IMR-90 (cell line): ENCODE results near the gene LRRC75A. TPM values are rescaled to one million over a fixed set of nuclear protein-coding genes. Genes with fewer than 3 reads are reported as not detected.

Experiments
- ATAC-seq: fragments of 200-7000 bp; cut with Tn5 transposase; 2 replicates; pipeline ENCODE4 v1.9.1; 2020; ENCODE audit warnings: low read depth, mild to moderate bottlenecking, moderate library complexity
- BruUV-seq: library from RNA; stranded (reverse); fragments of 400-500 nt; replicated peaks from 2 replicates; lab custom pipeline; 2021; lab: Mats Ljungman, UMichigan
- CTCF ChIA-PET: fragments of 300-600 bp; formaldehyde crosslinking; extraction: SDS; loops from one replicate; lab custom pipeline; 2021; ENCODE audit warnings: antibody characterized with exemption; lab: Yijun Ruan, JAX
- POLR2A ChIA-PET: fragments of 300-600 bp; sonication (Branson Sonifier 250); formaldehyde crosslinking; loops from one replicate; lab custom pipeline; 2022; ENCODE audit warnings: antibody characterized with exemption; ENCODE audit not compliant: unreplicated experiment; lab: Charles Lee
- DNase-seq: peaks from one replicate; pipeline ENCODE4 v3.0.0; 2013
- H2AFZ ChIP-seq: replicated peaks from 2 replicates; pipeline ENCODE3; 2013; ENCODE audit warnings: low read length, mild to moderate bottlenecking; ENCODE audit not compliant: poor library complexity
- H2AK5ac ChIP-seq: 2 replicates; pipeline ENCODE4 v1.6.1; 2013; ENCODE audit warnings: low read depth, low read length, inconsistent platforms
- H2AK9ac ChIP-seq: replicated peaks from 2 replicates; pipeline ENCODE3; 2013; ENCODE audit warnings: mild to moderate bottlenecking, low read depth, low read length, moderate library complexity; ENCODE audit not compliant: poor library complexity
- H2BK120ac ChIP-seq: 2 replicates; pipeline ENCODE4 v1.6.1; 2013; ENCODE audit warnings: low read depth, low read length, inconsistent platforms
- H2BK15ac ChIP-seq: 3 replicates; pipeline ENCODE4 v1.6.1; 2013; ENCODE audit warnings: low read depth, low read length, inconsistent platforms
- H2BK20ac ChIP-seq: 2 replicates; pipeline ENCODE4 v1.6.1; 2013; ENCODE audit warnings: low read depth, mild to moderate bottlenecking, inconsistent platforms, low read length, moderate library complexity
- H2BK5ac ChIP-seq: 2 replicates; pipeline ENCODE4 v1.6.1; 2013; ENCODE audit warnings: mild to moderate bottlenecking, low read depth, low read length, inconsistent platforms; ENCODE audit not compliant: poor library complexity, severe bottlenecking
- H3K14ac ChIP-seq: replicated peaks from 2 replicates; pipeline ENCODE4 v1.6.1; 2013; ENCODE audit warnings: low read depth, low read length, inconsistent platforms
- H3K18ac ChIP-seq: 2 replicates; pipeline ENCODE4 v1.6.1; 2013; ENCODE audit warnings: low read depth, low read length, control low read depth
- H3K23ac ChIP-seq: 2 replicates; pipeline ENCODE4 v1.6.1; 2013; ENCODE audit warnings: low read depth, low read length, inconsistent platforms
- H3K27ac ChIP-seq: 2 replicates; pipeline ENCODE4 v1.5.1; 2013; ENCODE audit warnings: mild to moderate bottlenecking, control low read depth, low read length; ENCODE audit not compliant: insufficient read depth
- H3K27me3 ChIP-seq: 2 replicates; pipeline ENCODE4 v1.6.1; 2013; ENCODE audit warnings: low read length; ENCODE audit not compliant: control insufficient read depth, insufficient read depth
- H3K36me3 ChIP-seq: 2 replicates; pipeline ENCODE4 v1.6.1; 2013; ENCODE audit warnings: low read length, mixed read lengths; ENCODE audit not compliant: control insufficient read depth, insufficient read depth
- H3K4ac ChIP-seq: 2 replicates; pipeline ENCODE4 v1.6.1; 2013; ENCODE audit warnings: low read depth, low read length, inconsistent platforms
- H3K4me1 ChIP-seq: 2 replicates; pipeline ENCODE4 v1.6.1; 2013; ENCODE audit warnings: low read length, mixed read lengths; ENCODE audit not compliant: control insufficient read depth, insufficient read depth
- H3K4me2 ChIP-seq: 2 replicates; pipeline ENCODE4 v1.6.1; 2013; ENCODE audit warnings: low read depth, mild to moderate bottlenecking, control low read depth, low read length, moderate library complexity
- H3K4me3 ChIP-seq: 2 replicates; pipeline ENCODE4 v1.5.1; 2013; ENCODE audit warnings: low read depth, mild to moderate bottlenecking, control low read depth, low read length, moderate library complexity; ENCODE audit not compliant: insufficient read depth
- H3K56ac ChIP-seq: 2 replicates; pipeline ENCODE4 v1.6.1; 2013; ENCODE audit warnings: low read length, inconsistent platforms; ENCODE audit not compliant: insufficient read depth; ENCODE audit errors: extremely low read depth
- H3K79me1 ChIP-seq, 2 experiments: 2 replicates each; pipeline ENCODE4 v1.6.1; 2013; ENCODE audit warnings: low read length in 2 of 2, inconsistent platforms in 1 of 2, low read depth in 1 of 2
- H3K9ac ChIP-seq: 2 replicates; pipeline ENCODE4 v1.6.1; 2013; ENCODE audit warnings: low read depth, low read length, control low read depth
- H3K9me1 ChIP-seq: 2 replicates; pipeline ENCODE4 v1.6.1; 2013; ENCODE audit warnings: low read length, inconsistent platforms; ENCODE audit not compliant: insufficient read depth
- H3K9me3 ChIP-seq: 2 replicates; pipeline ENCODE4 v1.6.1; 2013; ENCODE audit warnings: low read length; ENCODE audit not compliant: control insufficient read depth, insufficient read depth
- H4K20me1 ChIP-seq: 2 replicates; pipeline ENCODE4 v1.6.1; 2013; ENCODE audit warnings: low read length, inconsistent platforms; ENCODE audit not compliant: insufficient read depth
- H4K5ac ChIP-seq: 2 replicates; pipeline ENCODE4 v1.6.1; 2013; ENCODE audit warnings: mild to moderate bottlenecking, low read depth, low read length, control low read depth
- H4K8ac ChIP-seq, 2 experiments: 2 replicates each; pipeline ENCODE4 v1.6.1; 2013; ENCODE audit warnings: low read depth in 2 of 2, low read length in 2 of 2, control low read depth in 1 of 2, inconsistent platforms in 1 of 2
- H4K91ac ChIP-seq: 2 replicates; pipeline ENCODE4 v1.6.1; 2013; ENCODE audit warnings: low read depth, low read length, inconsistent platforms; ENCODE audit not compliant: insufficient read depth
- BHLHE40 ChIP-seq: fragments of 150-350 bp; IDR thresholded peaks from 2 replicates; pipeline ENCODE4 v1.6.1; 2016; ENCODE audit warnings: mild to moderate bottlenecking, low read depth, low read length
- CEBPB ChIP-seq: IDR thresholded peaks from 2 replicates; pipeline ENCODE4 v1.6.1; 2012; ENCODE audit warnings: low read depth, low read length, improper control_type of control experiment
- CHD1 ChIP-seq: IDR thresholded peaks from 2 replicates; pipeline ENCODE4 v1.6.1; 2012; ENCODE audit warnings: low read depth, low read length, improper control_type of control experiment
- CTCF ChIP-seq: conservative IDR thresholded peaks from 2 replicates; pipeline ENCODE4 v1.5.1; 2012; ENCODE audit warnings: mild to moderate bottlenecking, low read depth, low read length, improper control_type of control experiment
- ELK1 ChIP-seq: fragments of 150-350 bp; IDR thresholded peaks from 2 replicates; pipeline ENCODE4 v1.6.1; 2016; ENCODE audit warnings: low read depth, mild to moderate bottlenecking, low read length, moderate library complexity, borderline replicate concordance
- FOS ChIP-seq: fragments of 150-350 bp; IDR thresholded peaks from 2 replicates; pipeline ENCODE4 v1.6.1; 2016; ENCODE audit warnings: low read depth, low read length
- MAZ ChIP-seq: IDR thresholded peaks from 2 replicates; pipeline ENCODE4 v1.6.1; 2012; ENCODE audit warnings: low read depth, mild to moderate bottlenecking, low read length, improper control_type of control experiment, moderate library complexity, borderline replicate concordance
- MXI1 ChIP-seq: IDR thresholded peaks from 2 replicates; pipeline ENCODE4 v1.6.1; 2012; ENCODE audit warnings: low read depth, mild to moderate bottlenecking, low read length, moderate library complexity, borderline replicate concordance
- POLR2A ChIP-seq: IDR thresholded peaks from 2 replicates; pipeline ENCODE4 v1.6.1; 2012; ENCODE audit warnings: mild to moderate bottlenecking, low read depth, low read length
- RAD21 ChIP-seq: IDR thresholded peaks from 2 replicates; pipeline ENCODE4 v1.6.1; 2012; ENCODE audit warnings: low read length, improper control_type of control experiment
- RCOR1 ChIP-seq: IDR thresholded peaks from 2 replicates; pipeline ENCODE4 v1.6.1; 2012; ENCODE audit warnings: mild to moderate bottlenecking, low read length, improper control_type of control experiment; ENCODE audit not compliant: insufficient replicate concordance
- RFX5 ChIP-seq: IDR thresholded peaks from 2 replicates; pipeline ENCODE4 v1.8.0; 2012; ENCODE audit warnings: low read depth, mild to moderate bottlenecking, low read length, moderate library complexity
- SMC3 ChIP-seq: fragments of 150-350 bp; IDR thresholded peaks from 2 replicates; pipeline ENCODE4 v1.6.1; 2016; ENCODE audit warnings: low read depth, mild to moderate bottlenecking, antibody characterized with exemption, low read length, moderate library complexity
- USF2 ChIP-seq: fragments of 150-350 bp; IDR thresholded peaks from 2 replicates; pipeline ENCODE4 v1.6.1; 2017; ENCODE audit warnings: mild to moderate bottlenecking, antibody characterized with exemption, low read length, low read depth
- WGBS, 2 experiments: methylation state at CpG; one replicate each; pipeline versions ENCODE4 v1.1.5 to v1.1.7; 2013; ENCODE audit warnings: missing lambda C conversion rate in 2 of 2; ENCODE audit not compliant: insufficient read length in 1 of 2; ENCODE audit errors: extremely low coverage in 2 of 2; 5-methylcytosine and 5-hydroxymethylcytosine counted together
- dilution Hi-C: fragments of 300-500 bp; cut with HindIII; formaldehyde crosslinking; loops from one replicate; pipeline ENCODE4 v1.14.3; 2018; ENCODE audit warnings: low sequenced_read_pairs; ENCODE audit not compliant: unreplicated experiment
- in situ Hi-C: fragments of 300-500 bp; cut with MboI; formaldehyde crosslinking; loops from 3 replicates; pipeline ENCODE4 v1.14.3; 2019; ENCODE audit warnings: low sequenced_read_pairs, inconsistent platforms, mixed read lengths
- intact Hi-C: fragments of 100-400 bp; cut with micrococcal nuclease; formaldehyde crosslinking; loops from 2 replicates; pipeline ENCODE4 v1.10.0; 2022
- polyA plus RNA-seq, 3 experiments: library from polyadenylated mRNA; depleted of rRNA; stranded (reverse); fragments of >200 nt; gene quantifications; 2 replicates each; pipeline ENCODE4 v1.2.3, GENCODE V29; 2012; ENCODE audit warnings: low replicate concordance in 1 of 3
- total RNA-seq: library from RNA; depleted of rRNA; stranded (reverse); fragments of >200 nt; gene quantifications from 2 replicates; pipeline ENCODE4 v1.2.3, GENCODE V29; 2012

Gene LRRC75A
- total and polyA plus RNA-seq, 2 of the 4 experiments (the other 2 are of a cell fraction) = 0.72 to 1.0 TPM

- H2AFZ ChIP-seq = no peak overlapping the region
- intact Hi-C loops = no loop called here
- H4K20me1 ChIP-seq = no peaks in the 10 kb centered on the region
- no peak overlapping the region for H4K8ac ChIP-seq
- no peak overlapping the region for H3K9ac ChIP-seq
- CTCF ChIA-PET = no interaction called here
- BruUV-seq = no TSS peak
- no peak overlapping the region for H3K4me2 ChIP-seq
- H2BK20ac ChIP-seq = 0 out of 2 replicates have a peak overlapping the region, but pooled peaks have one; percentile 41
- peaks cover 13% of the 10 kb centered on the region; the same call in 1 of the 2 replicates for H3K4me1 ChIP-seq
- H2AK5ac ChIP-seq = 0 out of 2 replicates have a peak overlapping the region, but pooled peaks have one; percentile 20
- H4K5ac ChIP-seq = no peak overlapping the region; the same call in 1 of the 2 replicates
- in situ Hi-C loops = no loop called here
- H3K79me1 ChIP-seq = no peaks in the 10 kb centered on the region
- no peak overlapping the region for H2BK120ac ChIP-seq
- dilution Hi-C loops = no loop called here
- H4K91ac ChIP-seq = no peak overlapping the region
- TF ChIP-seq BHLHE40 = no peak
- TF ChIP-seq USF2 = no peak
- TF ChIP-seq RCOR1 = no peak
- no peak for TF ChIP-seq ELK1
- TF ChIP-seq RAD21 = no peak
- no peak for TF ChIP-seq RFX5
- no peak for TF ChIP-seq FOS
- TF ChIP-seq SMC3 = no peak
- TF ChIP-seq MAZ = no peak
- TF ChIP-seq MXI1 = no peak
- no peak for TF ChIP-seq POLR2A
- TF ChIP-seq CHD1 = no peak
- TF ChIP-seq CEBPB = no peak
- TF ChIP-seq CTCF = no peak
- H3K9me1 ChIP-seq = peaks cover 4% of the 10 kb centered on the region; the same call in 1 of the 2 replicates
- no peak overlapping the region; the same call in 1 of the 2 replicates for H3K56ac ChIP-seq
- no peak overlapping the region for H3K18ac ChIP-seq
- POLR2A ChIA-PET = no interaction called here
- no peaks in the 10 kb centered on the region for H3K27me3 ChIP-seq
- ATAC-seq (no peak), DNase-seq (no peak)
- no peak overlapping the region for H3K23ac ChIP-seq
- no peak overlapping the region for H2BK15ac ChIP-seq
- H2BK5ac ChIP-seq = no peak overlapping the region
- H3K4ac ChIP-seq = no peak overlapping the region
- H2AK9ac ChIP-seq = no peak overlapping the region
- H3K36me3 ChIP-seq = no peaks in the 10 kb centered on the region
- H3K27ac ChIP-seq = no peak overlapping the region
- H3K9me3 ChIP-seq = no peaks in the 10 kb centered on the region
- H3K14ac ChIP-seq = no peak overlapping the region
- no peak overlapping the region for H3K4me3 ChIP-seq
- WGBS, 2 experiments = 92% methylated on average over 4 of the region's 6 CpGs; no CpG with 5 or more reads in 1 of the 2 experiments
These were observed 13.3 kb downstream of the LRRC75A start for GRCh38 chr17:16478649-16479048.
